ENCODE data around the gene COL26A1. TPM values are rescaled to one million over a fixed set of nuclear protein-coding genes. Genes with fewer than 3 reads are reported as not detected.

COL26A1 gene
- total and polyA plus RNA-seq, 2 of the 4 experiments (the other 2 are of a cell fraction): not detected

DNA sequence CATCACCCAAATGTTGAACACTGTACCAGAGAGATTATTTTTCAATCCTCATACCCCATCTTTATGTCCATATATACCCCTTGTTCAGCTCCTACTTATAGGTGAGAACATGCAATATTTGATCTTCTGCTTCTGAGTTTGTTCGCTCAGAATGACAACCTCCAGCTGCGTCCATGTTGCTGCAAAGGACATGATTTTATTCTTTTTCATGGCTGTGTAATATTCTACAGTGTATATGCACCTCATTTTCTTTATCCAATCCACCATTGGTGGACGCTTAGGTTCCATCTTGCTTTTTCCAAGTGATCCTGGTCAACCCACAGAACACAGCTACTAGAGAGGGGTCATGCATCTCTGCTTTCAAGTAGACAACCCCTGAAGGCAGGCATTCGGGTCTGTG, 166.9 kb downstream of the COL26A1 start:
- no peak for TF ChIP-seq NFE2L2 (IDR thresholded peaks at IDR 0.05; ENCODE audit: low read depth, low read length)
- TF ChIP-seq USF2 (IDR thresholded peaks at IDR 0.05; ENCODE audit: low read depth, low read length): no peak
- TF ChIP-seq CEBPB (IDR thresholded peaks at IDR 0.05; ENCODE audit: low read depth, low read length): no peak
- no peak for TF ChIP-seq RAD21 (IDR thresholded peaks at IDR 0.05; ENCODE audit: low read length)
- no peak overlapping the region for H4K5ac ChIP-seq (ENCODE audit: low read depth, low read length)
- ChIA-PET POLR2A (ENCODE audit: unreplicated experiment) (no interaction called here), CTCF (interaction anchor here (0.5 kb wide), 1 partner anchor 387 kb away, joined by 3 read pairs; no protein-coding TSS in a partner anchor)
- H3K14ac ChIP-seq (replicated peaks; ENCODE audit: low read depth, low read length): no peak overlapping the region
- no peak overlapping the region for H4K91ac ChIP-seq (ENCODE audit: insufficient read depth, low read depth, low read length)
- H2BK20ac ChIP-seq (ENCODE audit: low read depth, low read length): 0 out of 2 replicates have a peak overlapping the region, but pooled peaks have one; percentile 46
- dilution Hi-C loops (cut with HindIII; ENCODE audit: low sequenced_read_pairs, unreplicated experiment): no loop called here
- no peak overlapping the region for H3K18ac ChIP-seq (ENCODE audit: low read depth, low read length)
- no peak overlapping the region for H3K4me2 ChIP-seq (ENCODE audit: low read depth, low read length)
- H3K4me3 ChIP-seq (ENCODE audit: insufficient read depth, low read depth, low read length): no peak overlapping the region
- peaks cover 10% of the 10 kb centered on the region for H3K4me1 ChIP-seq (ENCODE audit: control insufficient read depth, insufficient read depth, low read length)
- peaks cover 4% of the 10 kb centered on the region for H3K9me3 ChIP-seq (ENCODE audit: control insufficient read depth, insufficient read depth, low read length)
- peak overlapping the region; percentile 51 for H2AK5ac ChIP-seq (ENCODE audit: low read depth, low read length)
- WGBS, 2 experiments (ENCODE audit: extremely low coverage in 2 of 2, insufficient read length in 1 of 2): 100% methylated on average over 1 of the region's 4 CpGs; no CpG with 5 or more reads in 1 of the 2 experiments
- H3K79me1 ChIP-seq (ENCODE audit: low read depth in 1 of 2, low read length in 2 of 2): 0 out of 4 replicates have a peak, but pooled peaks cover 0 to 3% of the 10 kb centered on the region in 2 experiments
- no TSS peak for BruUV-seq (replicated peaks)
- no peak overlapping the region for H3K56ac ChIP-seq (ENCODE audit: extremely low read depth, insufficient read depth, low read length)
- H3K9ac ChIP-seq (ENCODE audit: low read depth, low read length): no peak overlapping the region
- H2AFZ ChIP-seq (replicated peaks; ENCODE audit: low read length, poor library complexity): no peak overlapping the region
- H3K4ac ChIP-seq (ENCODE audit: low read depth, low read length): no peak overlapping the region
- H2AK9ac ChIP-seq (replicated peaks; ENCODE audit: low read depth, low read length, poor library complexity): no peak overlapping the region
- no peak for ATAC-seq (ENCODE audit: low read depth)
- DNase-seq: no peak
- H2BK5ac ChIP-seq (ENCODE audit: low read depth, low read length, poor library complexity, severe bottlenecking): no peak overlapping the region
- no peak overlapping the region for H2BK120ac ChIP-seq (ENCODE audit: low read depth, low read length)
- 0 out of 3 replicates have a peak overlapping the region, but pooled peaks have one; percentile 22 for H2BK15ac ChIP-seq (ENCODE audit: low read depth, low read length)
- H3K36me3 ChIP-seq (ENCODE audit: control insufficient read depth, insufficient read depth, low read length): no peaks in the 10 kb centered on the region
- no peak overlapping the region for H3K27ac ChIP-seq (ENCODE audit: insufficient read depth, low read length)
- H3K27me3 ChIP-seq (ENCODE audit: control insufficient read depth, insufficient read depth, low read length): peaks cover 4% of the 10 kb centered on the region; the same call in 1 of the 2 replicates
- H3K9me1 ChIP-seq (ENCODE audit: insufficient read depth, low read length): peaks cover 9% of the 10 kb centered on the region
- H4K20me1 ChIP-seq (ENCODE audit: insufficient read depth, low read length): no peaks in the 10 kb centered on the region
- intact Hi-C loops (cut with micrococcal nuclease): no loop called here
- in situ Hi-C loops (cut with MboI; ENCODE audit: low sequenced_read_pairs): no loop called here
- no peak overlapping the region for H4K8ac ChIP-seq (ENCODE audit: low read depth in 2 of 2, low read length in 2 of 2)
- H3K23ac ChIP-seq (ENCODE audit: low read depth, low read length): no peak overlapping the region
